Pancreas (tissue), 10 donors: Measurements from ENCODE around the gene C2orf92. TPM values are rescaled to one million over a fixed set of nuclear protein-coding genes. Genes with fewer than 3 reads are reported as not detected.

ENCODE experiments used
- ATAC-seq, 4 donors: fragments of 200-7000 bp; cut with Tn5 transposase; one replicate each; pipeline versions ENCODE4 v1.8.0 to v1.9.1; 2020; ENCODE audit warnings: mild to moderate bottlenecking in 4 of 4, moderate library complexity in 4 of 4
- DNase-seq, 6 donors: peaks; one replicate each; pipeline ENCODE4 v3.0.0-alpha.2; 2020
- FAIRE-seq: peaks from 2 replicates; lab custom pipeline; 2012; peaks lifted over from hg19 to GRCh38; lab: Jason Lieb, UNC
- H3K27ac ChIP-seq, 4 donors: fragments of 200-600 bp; sonication (generic); 1 replicate in 3 of 4; 2 replicates in 1 of 4; pipeline versions ENCODE4 v1.5.0 to v1.8.0; 2020
- H3K27me3 ChIP-seq, 4 donors: fragments of 200-600 bp; one replicate each; pipeline ENCODE4 v1.8.0; 2021
- H3K36me3 ChIP-seq, 3 donors: fragments of 200-600 bp; sonication (generic) in 1 of 3; one replicate each; pipeline versions ENCODE4 v1.5.0 to v1.8.0; 2020 to 2021
- H3K4me1 ChIP-seq, 3 donors: fragments of 200-600 bp; one replicate each; pipeline ENCODE4 v1.8.0; 2021
- H3K4me3 ChIP-seq, 4 donors: fragments of 200-600 bp; sonication (generic) in 2 of 4; one replicate each; pipeline versions ENCODE4 v1.5.0 to v1.8.0; 2020 to 2021
- H3K9me3 ChIP-seq, 4 donors: fragments of 200-600 bp; one replicate each; pipeline ENCODE4 v1.8.0; 2021
- CTCF ChIP-seq, 4 donors: fragments of 200-600 bp; sonication (generic) in 3 of 4; IDR thresholded peaks; one replicate each; pipeline versions ENCODE4 v1.5.0 to v1.8.0; 2021; ENCODE audit warnings: antibody characterized with exemption in 4 of 4
- WGBS, 2 donors: extraction: QIAGEN DNeasy Blood & Tissue Kit; methylation state at CpG; one replicate each; pipeline ENCODE4 v1.1.7; 2013; 5-methylcytosine and 5-hydroxymethylcytosine counted together
- intact Hi-C, 3 donors: fragments of 100-400 bp; cut with DNase I; formaldehyde crosslinking; loops; one replicate each; pipeline versions ENCODE4 v1.11.1 to v1.14.2; 2022
- polyA plus RNA-seq, 2 donors: library from polyadenylated mRNA; stranded (reverse); fragments of 200-250 nt; gene quantifications; one replicate each; pipeline ENCODE4 v1.2.3, GENCODE V29; 2013
- total RNA-seq, 6 donors: library from RNA; stranded (reverse); fragmentation: NEBNext Ultra II Directional in 4 of 6; extraction: Animal tissue kit (Norgen Biotek cat#: 25700) in 4 of 6; gene quantifications; one replicate each; pipeline versions ENCODE4 v1.2.1 to v1.2.4, GENCODE V29; 2021 to 2023
- donor health status: healthy with polysubstance abuse.
- donor health status: DM: no; HTN: no; CAD: no; lungs with moderate emphysema.
- donor health status: DM: no; HTN: no; CAD: no.
- donor health status: control.
- donor health status: control.
- donor health status: Bipolar disorder and iron deficiency.
- donor health status: DM: yes; HTN: yes; CAD: no.
- donor health status: DM: no; HTN: no; CAD: no.
- donor health status: DM: no; HTN: no; CAD: no.
- donor health status: DM: yes; HTN: yes; CAD: no.

The C2orf92 gene
- total and polyA plus RNA-seq, 8 donors: 4.1 to 42.6 (median 7.9) TPM

DNA sequence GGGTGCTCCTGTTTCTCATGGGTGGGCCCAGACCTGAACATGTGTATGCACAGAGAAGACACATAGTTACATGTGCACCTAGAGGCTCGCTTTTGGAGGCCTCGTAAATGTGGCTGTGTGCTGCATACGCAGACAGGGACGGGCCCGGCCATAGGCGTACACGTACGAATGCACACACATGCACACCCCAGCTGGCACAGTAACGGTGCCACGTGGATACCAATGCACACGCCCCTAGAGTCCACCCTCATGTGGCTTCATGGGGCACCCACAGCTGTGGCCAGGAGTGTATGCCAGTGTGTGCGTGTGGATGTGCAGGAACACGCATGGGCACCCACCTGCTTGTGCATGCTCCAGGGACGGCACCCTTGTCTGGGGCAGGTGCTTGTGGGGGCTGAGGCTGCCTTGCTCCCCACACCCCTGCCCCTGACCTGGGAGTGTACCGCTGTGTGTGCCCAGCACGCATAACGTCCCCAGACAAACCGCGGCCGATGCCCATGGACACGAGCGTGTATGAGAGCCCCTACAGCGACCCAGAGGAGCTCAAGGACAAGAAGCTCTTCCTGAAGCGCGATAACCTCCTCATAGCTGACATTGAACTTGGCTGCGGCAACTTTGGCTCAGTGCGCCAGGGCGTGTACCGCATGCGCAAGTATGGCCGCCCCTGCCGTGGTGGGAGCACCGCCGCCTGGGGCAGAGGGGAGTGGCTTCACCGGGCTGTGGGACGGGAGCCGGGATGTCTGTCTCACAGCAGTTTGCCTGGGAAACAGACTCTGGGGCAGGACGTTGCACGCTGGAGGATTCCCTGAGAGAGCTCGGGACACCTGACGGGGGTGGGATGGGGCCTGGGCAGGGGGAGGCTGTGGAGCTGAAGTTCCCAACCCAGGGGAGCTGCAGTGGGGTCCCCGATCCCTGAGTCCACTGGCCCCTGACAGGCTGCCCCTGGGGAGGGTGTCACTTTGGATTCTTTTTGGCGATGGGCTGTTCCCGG is 64.8 kb downstream of the C2orf92 start:
- no peak for ATAC-seq
- DNase-seq: no peak
- Histone ChIP-seq H3K27ac (no peak overlapping the region), H3K27me3 (no peaks in the 10 kb centered on the region), H3K36me3 (no peaks in the 10 kb centered on the region), H3K9me3 (no peaks in the 10 kb centered on the region), H3K4me3 (no peak overlapping the region), H3K4me1 (no peaks in the 10 kb centered on the region)
- WGBS, 2 donors: 85 to 90% methylated on average over 44 of the region's 44 CpGs
- TF ChIP-seq CTCF (IDR thresholded peaks at IDR 0.05): no peak
- FAIRE-seq: no peak
- intact Hi-C loops: loop anchor here in 1 of 3 donors (10.0 kb wide), 1 partner anchor 650 kb away; no protein-coding TSS in a partner anchor

- FAIRE-seq: no peak
These were observed 65.6 kb downstream of the C2orf92 start for GRCh38 chr2:97735161-97735561.

GRCh38 chr2:97736185-97736584 is 66.7 kb downstream of the C2orf92 start:
- no peak for FAIRE-seq
- intact Hi-C loops: loop anchor here in 1 of 3 donors (10.0 kb wide), 1 partner anchor 649 kb away; no protein-coding TSS in a partner anchor

More at GRCh38 chr2:97735161-97735561, 65.6 kb downstream of the C2orf92 start:
- no peak overlapping the region for H3K27ac ChIP-seq
- no peak overlapping the region for H3K4me3 ChIP-seq
- TF ChIP-seq CTCF (IDR thresholded peaks at IDR 0.05): no peak
- no peaks in the 10 kb centered on the region for H3K27me3 ChIP-seq
- WGBS, 2 donors: 94% methylated on average over 27 to 29 of the region's 29 CpGs
- no peaks in the 10 kb centered on the region for H3K36me3 ChIP-seq
- DNase-seq (peak in 1 of 6 donors; percentile 68), ATAC-seq (no peak)
- no peaks in the 10 kb centered on the region for H3K4me1 ChIP-seq
- no peaks in the 10 kb centered on the region for H3K9me3 ChIP-seq
- intact Hi-C loops: loop anchor here in 1 of 3 donors (10.0 kb wide), 1 partner anchor 650 kb away; no protein-coding TSS in a partner anchor

DNA sequence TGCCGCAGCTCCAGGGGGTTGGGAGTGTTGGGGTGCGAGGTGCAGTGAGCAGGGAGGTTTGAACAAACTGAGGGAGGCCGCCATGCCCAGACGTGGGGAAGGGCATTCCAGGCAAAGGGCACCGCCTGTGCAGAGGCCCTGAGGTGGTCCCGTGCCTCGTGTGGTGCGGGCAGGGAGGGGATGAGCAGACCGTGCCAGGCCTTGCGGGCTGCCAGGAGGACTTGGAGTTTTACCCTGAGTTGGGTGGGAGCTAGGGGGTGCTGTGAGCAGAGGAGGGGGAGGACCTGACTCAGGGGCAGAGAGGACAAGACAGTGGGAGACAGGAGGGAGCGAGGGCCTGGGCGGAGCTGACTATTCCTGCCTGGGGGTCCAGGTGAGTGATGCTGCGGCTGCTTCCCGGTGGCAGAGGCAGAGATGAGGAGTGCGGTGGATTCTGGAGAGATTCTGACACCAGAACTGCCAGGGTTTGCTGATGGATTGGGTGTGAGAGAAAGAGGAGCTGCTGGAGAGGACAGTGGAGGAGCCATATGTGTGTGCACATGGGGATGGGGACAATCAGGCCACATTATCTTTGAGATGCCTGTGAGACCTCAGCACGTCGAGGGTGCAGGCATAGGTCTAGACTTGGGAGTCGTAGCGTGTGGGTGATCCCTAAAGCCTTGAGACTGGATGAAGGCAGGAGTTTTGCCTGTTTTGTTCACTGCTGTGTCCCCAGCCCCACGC is 67.3 kb downstream of the C2orf92 start:
- Histone ChIP-seq H3K4me1 (no peaks in the 10 kb centered on the region), H3K9me3 (no peaks in the 10 kb centered on the region), H3K36me3 (no peaks in the 10 kb centered on the region), H3K27me3 (no peaks in the 10 kb centered on the region), H3K4me3 (no peak overlapping the region), H3K27ac (no peak overlapping the region)
- ATAC-seq (no peak), FAIRE-seq (no peak), DNase-seq (no peak)
- TF ChIP-seq CTCF (IDR thresholded peaks at IDR 0.05): no peak
- intact Hi-C loops: loop anchor here in 1 of 3 donors (10.0 kb wide), 1 partner anchor 648 kb away; no protein-coding TSS in a partner anchor
- WGBS, 2 donors: 70 to 80% methylated on average over 20 of the region's 20 CpGs

More at GRCh38 chr2:97736185-97736584, 66.7 kb downstream of the C2orf92 start:
- no peaks in the 10 kb centered on the region for H3K4me1 ChIP-seq
- H3K27ac ChIP-seq: no peak overlapping the region
- WGBS, 2 donors: 57 to 64% methylated on average over 4 of the region's 4 CpGs
- no peaks in the 10 kb centered on the region for H3K27me3 ChIP-seq
- no peak for ATAC-seq
- H3K4me3 ChIP-seq: no peak overlapping the region
- DNase-seq: no peak
- no peaks in the 10 kb centered on the region for H3K36me3 ChIP-seq
- no peaks in the 10 kb centered on the region for H3K9me3 ChIP-seq
- no peak for TF ChIP-seq CTCF (IDR thresholded peaks at IDR 0.05)
